GM18858 (cell line): ENCODE measurements around the gene PTPRE.

Experiments used
- ATAC-seq: cut with Tn5 transposase; IDR thresholded peaks from one replicate; pipeline ENCODE4 v1.9.1; 2021; ENCODE audit not compliant: unreplicated experiment

Gene PTPRE

GRCh38 chr10:128018691-128019090, 111.8 kb downstream of the PTPRE start:
- no peak for ATAC-seq

- no peak for ATAC-seq
Measured at GRCh38 chr10:128022261-128023196, 115.6 kb downstream of the PTPRE start.

- no peak for ATAC-seq
Measured at GRCh38 chr10:128024426-128024825, 117.5 kb downstream of the PTPRE start.

GRCh38 chr10:128025437-128025836, 118.5 kb downstream of the PTPRE start:
- no peak for ATAC-seq

GRCh38 chr10:128025951-128026350, 119.0 kb downstream of the PTPRE start:
- no peak for ATAC-seq

GRCh38 chr10:128026615-128027300, 119.9 kb downstream of the PTPRE start:
- no peak for ATAC-seq

GRCh38 chr10:128027306-128027705, 120.4 kb downstream of the PTPRE start:
- ATAC-seq, result no peak

GRCh38 chr10:128027822-128028507, 121.1 kb downstream of the PTPRE start:
- no peak for ATAC-seq

- no peak for ATAC-seq
Measured at GRCh38 chr10:128028508-128029289, 121.8 kb downstream of the PTPRE start.

GRCh38 chr10:128029290-128029651, 122.4 kb downstream of the PTPRE start:
- no peak for ATAC-seq

GRCh38 chr10:128029731-128030369, 122.9 kb downstream of the PTPRE start:
- ATAC-seq, result no peak

GRCh38 chr10:128030498-128031072, 123.7 kb downstream of the PTPRE start:
- no peak for ATAC-seq

- ATAC-seq, result no peak
Measured at GRCh38 chr10:128031216-128031615, 124.3 kb downstream of the PTPRE start.

GRCh38 chr10:128032466-128032865, 125.6 kb downstream of the PTPRE start:
- no peak for ATAC-seq

- no peak for ATAC-seq
Measured at GRCh38 chr10:128035557-128035973, 128.7 kb downstream of the PTPRE start.

- no peak for ATAC-seq
Measured at GRCh38 chr10:128036011-128036615, 129.2 kb downstream of the PTPRE start.

GRCh38 chr10:128036746-128037543, 130.0 kb downstream of the PTPRE start:
- no peak for ATAC-seq

- ATAC-seq, result no peak
Measured at GRCh38 chr10:128040096-128040495, 133.2 kb downstream of the PTPRE start.

- ATAC-seq, result no peak
Measured at GRCh38 chr10:128040681-128041080, 133.8 kb downstream of the PTPRE start.
